SIG-M5 treated with dmso at 0.1 percent for 504 hours (cell line): ENCODE measurements around the gene CEP290.

Source experiments
- DNase-seq: peaks from one replicate; lab custom pipeline; 2025; ENCODE audit not compliant: unreplicated experiment; lab: John Stamatoyannopoulos, UW

The CEP290 gene, protein sequence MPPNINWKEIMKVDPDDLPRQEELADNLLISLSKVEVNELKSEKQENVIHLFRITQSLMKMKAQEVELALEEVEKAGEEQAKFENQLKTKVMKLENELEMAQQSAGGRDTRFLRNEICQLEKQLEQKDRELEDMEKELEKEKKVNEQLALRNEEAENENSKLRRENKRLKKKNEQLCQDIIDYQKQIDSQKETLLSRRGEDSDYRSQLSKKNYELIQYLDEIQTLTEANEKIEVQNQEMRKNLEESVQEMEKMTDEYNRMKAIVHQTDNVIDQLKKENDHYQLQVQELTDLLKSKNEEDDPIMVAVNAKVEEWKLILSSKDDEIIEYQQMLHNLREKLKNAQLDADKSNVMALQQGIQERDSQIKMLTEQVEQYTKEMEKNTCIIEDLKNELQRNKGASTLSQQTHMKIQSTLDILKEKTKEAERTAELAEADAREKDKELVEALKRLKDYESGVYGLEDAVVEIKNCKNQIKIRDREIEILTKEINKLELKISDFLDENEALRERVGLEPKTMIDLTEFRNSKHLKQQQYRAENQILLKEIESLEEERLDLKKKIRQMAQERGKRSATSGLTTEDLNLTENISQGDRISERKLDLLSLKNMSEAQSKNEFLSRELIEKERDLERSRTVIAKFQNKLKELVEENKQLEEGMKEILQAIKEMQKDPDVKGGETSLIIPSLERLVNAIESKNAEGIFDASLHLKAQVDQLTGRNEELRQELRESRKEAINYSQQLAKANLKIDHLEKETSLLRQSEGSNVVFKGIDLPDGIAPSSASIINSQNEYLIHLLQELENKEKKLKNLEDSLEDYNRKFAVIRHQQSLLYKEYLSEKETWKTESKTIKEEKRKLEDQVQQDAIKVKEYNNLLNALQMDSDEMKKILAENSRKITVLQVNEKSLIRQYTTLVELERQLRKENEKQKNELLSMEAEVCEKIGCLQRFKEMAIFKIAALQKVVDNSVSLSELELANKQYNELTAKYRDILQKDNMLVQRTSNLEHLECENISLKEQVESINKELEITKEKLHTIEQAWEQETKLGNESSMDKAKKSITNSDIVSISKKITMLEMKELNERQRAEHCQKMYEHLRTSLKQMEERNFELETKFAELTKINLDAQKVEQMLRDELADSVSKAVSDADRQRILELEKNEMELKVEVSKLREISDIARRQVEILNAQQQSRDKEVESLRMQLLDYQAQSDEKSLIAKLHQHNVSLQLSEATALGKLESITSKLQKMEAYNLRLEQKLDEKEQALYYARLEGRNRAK (N-terminal part only)

DNA sequence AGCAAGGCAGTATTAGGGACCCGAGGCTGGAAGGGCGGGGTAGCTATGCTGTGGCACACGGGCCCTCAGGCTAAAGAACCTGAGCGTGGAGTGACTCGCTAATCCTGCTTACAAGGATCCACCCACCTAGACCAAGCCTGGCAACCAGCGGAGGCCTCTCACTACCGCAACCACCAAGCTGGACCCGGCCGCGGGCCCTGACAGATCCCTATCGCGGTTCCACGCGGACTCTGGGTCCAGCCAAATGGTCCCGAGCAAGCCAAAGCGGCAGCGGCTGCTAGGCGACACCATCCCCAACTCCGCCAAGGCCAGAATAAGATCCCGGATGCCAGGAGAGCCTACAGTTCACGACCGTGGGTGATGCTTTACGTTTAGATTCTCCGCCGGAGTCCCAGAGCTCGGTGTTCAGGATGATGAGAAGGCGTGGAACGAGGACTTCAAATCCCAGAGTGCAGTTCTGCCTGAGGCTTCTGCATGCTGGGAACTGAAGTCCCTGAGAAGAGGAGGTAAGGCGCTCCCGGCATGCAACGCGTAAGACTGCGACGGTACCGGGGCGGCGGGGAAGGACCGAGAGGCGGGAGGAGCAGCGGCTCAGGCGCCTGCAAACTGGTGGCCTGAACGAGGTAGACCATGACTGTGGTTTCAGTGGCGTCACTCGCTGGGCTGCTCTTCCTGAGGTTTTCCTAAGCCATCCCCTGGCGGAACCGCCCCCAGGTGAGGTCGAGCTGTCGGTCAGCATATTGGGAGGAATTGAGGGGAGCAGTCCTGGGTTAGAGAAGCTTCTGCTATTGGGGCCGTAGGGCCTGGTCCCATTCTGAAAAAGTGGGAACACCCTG lies at the start of gene CEP290, which contains the start of gene TMTC3:
CEP290 (minus strand) TSS at position 315 of the 836 bp plus-strand sequence. CDS start 781 bp downstream, outside the sequence.
TMTC3 (plus strand) TSS at position 534 of the 836 bp plus-strand sequence. CDS start 6,009 bp downstream, outside the sequence.
- peak; percentile 100 for DNase-seq

GRCh38 chr12:88188180-88188579 lies 46.3 kb upstream of the CEP290 start:
- DNase-seq, result no peak

DNA sequence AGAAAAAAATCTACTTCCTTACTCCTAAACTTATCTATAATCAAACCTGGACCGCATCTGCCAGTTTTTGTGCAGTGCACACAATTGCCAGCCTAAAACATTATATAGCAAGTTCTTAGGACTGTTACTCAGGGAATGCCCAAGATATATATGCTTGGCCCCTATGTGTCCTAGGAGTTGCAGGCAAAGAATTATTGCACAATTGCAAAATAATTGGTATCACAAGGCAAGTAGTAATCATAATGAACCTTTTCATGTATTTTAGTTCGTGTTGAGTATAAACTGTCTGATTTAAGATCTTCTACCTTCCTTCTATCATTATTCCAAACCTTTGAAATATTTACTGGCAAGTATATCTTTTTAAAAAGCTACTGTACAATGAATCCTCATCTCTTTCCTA lies 45.7 kb upstream of the CEP290 start:
- DNase-seq, result no peak

DNA sequence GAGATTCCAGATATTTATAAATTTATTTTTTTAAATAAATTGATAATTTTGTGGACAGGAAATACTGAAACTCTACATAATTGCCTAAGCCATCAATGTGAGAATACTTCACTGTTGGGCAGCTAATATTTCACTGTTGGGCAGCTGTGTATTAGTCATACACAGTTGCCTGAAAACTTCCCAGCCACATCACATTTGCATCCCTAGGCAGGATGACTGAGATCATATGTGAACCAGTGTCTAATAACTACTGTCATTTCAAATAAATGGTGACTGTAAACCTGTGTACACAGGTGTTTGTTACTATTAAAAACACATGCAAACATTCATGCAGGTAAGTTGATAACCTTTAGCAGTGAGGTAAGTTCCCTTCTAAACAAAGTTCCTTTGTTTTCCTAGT lies 44.1 kb upstream of the CEP290 start:
- DNase-seq, result no peak

DNA sequence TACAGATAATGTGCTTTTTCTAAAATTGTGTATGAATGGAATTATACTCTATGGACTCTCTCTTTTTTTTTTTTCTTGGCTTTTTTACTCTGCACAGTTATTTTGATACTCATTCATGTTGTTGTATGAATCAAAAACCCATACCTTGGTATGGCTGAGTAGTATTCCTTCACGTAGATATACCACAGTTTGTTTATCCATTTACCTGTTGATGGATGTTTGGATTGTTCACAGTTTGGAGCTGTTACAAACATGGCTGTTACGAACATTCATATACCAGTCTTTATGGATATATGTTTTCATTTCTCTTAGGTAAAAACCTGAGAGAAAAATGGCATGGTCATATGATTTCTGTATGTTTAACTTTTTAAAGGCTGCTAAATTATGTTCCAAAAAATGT lies 43.4 kb upstream of the CEP290 start:
- no peak for DNase-seq

DNA sequence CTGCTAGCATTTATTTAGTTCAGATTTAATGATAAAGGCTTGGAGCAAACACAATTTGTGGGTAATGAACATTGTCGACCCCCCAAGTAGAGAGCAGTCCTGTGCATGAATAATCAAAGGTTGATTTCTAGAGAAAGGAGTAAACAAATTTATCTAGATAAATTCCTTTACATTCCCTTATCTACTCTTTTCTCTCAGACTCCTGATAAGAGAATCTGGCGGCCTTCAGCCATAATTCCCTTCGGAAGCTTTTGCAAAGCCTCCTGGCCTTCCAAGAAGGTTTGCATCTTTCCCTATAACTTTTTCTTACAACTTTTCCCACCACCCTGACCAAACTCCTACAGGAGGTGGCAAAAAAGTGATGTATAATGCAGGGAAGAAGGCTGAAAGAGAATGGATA lies 42.3 kb upstream of the CEP290 start:
- DNase-seq, result no peak

DNA sequence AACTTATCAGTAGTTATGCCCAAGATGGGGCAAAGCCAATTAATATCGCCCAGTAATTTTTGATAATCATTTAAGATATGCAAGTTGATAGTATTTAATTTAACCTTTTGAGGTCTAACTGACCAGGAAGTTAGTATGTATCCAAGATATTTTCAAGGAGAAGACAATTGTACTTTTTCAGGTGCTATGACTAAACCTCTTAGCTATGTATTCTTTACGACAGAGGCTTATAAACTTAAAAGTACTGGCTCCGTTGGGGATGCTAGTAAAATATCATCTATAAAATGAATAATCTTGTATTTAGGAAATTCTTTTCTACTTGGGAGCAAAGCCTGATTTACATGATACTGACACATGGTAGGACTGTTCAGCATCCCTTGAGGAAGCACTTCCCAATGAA lies 40.5 kb upstream of the CEP290 start:
- no peak for DNase-seq

DNA sequence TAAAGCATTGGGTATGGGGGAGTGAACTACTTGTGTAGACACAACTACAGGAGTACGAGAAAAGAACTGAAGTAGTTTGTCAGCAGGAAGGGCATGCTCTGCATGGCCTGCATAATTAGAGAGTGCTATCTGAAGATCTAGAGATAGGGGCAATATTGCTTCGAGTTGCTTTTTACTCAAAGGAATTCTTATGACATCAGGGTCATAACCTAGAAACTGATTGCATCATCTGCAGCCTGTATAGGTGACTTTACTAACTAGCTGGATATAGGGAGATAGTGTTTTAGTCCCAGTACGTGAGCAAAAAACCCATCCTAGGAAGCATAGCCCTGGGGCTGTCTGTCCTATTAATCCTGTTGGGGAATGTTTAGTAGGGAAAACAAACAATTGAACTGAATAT lies 40.0 kb upstream of the CEP290 start:
- DNase-seq, result no peak

DNA sequence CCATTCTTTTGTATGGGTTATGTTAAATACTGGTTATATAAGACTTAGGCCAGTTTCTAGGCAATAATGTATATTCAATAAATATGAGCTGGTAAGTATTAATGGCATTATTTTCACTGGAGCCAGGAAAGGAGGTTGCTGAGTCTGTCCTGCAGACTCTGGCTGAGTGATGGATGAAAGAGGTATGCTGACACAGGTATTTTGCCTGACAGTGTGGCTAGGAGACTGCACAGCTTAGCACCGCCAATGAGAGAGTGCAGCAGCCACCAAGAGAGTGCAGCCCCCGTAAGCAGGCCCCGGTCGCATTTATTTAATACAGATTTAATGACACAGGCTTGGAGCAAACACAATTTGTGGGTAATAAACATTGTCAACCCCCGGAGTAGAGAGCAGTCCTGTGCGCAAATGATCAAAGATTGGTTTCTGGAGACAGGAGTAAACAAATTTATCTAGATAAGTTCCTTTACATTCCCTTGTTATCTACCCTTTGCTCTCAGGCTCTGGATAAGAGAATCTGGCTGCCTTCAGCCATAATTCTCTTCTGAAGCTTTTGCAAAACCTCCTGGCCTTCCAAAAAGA lies 37.6 kb upstream of the CEP290 start:
- DNase-seq, result no peak

- DNase-seq, result no peak
Measured at GRCh38 chr12:88175544-88175943, 33.7 kb upstream of the CEP290 start.

- DNase-seq, result no peak
Measured at GRCh38 chr12:88172844-88173407, 31.0 kb upstream of the CEP290 start.

- DNase-seq, result no peak
Measured at GRCh38 chr12:88167384-88167783, 25.5 kb upstream of the CEP290 start.

GRCh38 chr12:88166179-88166578 lies 24.3 kb upstream of the CEP290 start:
- DNase-seq, result no peak

GRCh38 chr12:88163371-88163770 lies 21.5 kb upstream of the CEP290 start:
- DNase-seq, result no peak

DNA sequence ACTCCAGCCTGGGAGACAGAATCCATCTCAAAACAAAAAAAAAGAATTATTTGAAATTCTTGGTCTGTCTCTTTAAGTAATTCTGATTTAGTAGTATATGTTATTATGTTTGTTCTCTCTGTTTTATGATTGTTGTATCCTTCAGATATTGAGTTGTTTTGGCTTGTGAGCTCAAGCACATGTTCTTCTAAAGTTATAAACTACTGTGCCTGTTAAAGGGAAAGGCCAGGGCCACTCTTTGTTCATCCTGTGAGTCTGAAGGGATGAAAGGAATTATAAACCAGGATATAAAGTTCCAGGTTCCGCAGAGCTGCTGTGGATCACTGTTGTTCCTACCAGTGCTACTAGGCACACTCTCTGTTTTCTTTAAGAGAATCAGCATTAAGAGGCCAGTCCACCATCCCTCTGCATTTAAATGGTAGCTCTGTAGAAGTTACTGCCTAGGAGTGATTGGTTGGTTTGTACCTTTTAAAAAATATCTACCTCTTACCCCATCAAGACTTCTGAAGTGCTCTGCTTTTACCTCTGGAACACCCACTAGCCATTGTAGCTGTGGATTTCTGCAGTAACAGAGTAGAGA lies 14.3 kb upstream of the CEP290 start:
- DNase-seq, result no peak

DNA sequence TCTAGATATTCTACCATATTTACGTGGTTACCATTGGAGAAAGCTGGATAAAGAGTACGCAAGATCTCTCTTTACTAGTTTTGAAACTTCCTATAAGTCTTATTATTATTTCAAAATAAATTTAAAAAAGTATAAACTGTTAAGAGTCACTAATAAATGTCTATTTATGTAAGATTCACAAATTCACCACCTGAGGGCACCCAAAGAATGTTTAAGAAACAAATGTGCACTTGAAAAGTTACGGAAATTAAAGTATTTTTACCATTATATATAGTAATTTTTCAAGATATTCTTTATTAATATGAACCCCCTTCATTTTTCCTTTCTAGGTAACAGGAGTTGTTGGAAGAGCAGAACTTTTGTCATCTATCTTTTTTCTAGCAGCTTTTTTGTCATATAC lies 12.1 kb upstream of the CEP290 start:
- peak; percentile 14 for DNase-seq

DNA sequence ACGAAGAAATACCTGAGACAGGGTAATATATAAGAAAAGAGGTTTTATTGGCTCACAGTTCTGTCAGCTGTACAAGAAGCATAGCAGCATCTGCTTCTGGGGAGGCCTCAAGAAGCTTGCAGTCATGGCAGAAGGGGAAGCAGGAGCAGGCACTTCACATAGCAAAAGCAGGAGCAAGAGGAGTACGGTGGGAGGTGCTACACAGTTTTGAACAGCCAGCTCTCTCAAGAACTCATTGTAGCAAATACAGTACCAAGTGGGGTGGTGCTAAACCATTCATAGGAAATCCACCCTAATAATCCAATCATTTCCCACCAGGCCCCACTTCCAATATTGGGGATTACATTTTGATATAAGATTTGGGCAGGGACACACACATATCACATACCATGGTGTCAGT lies 8.2 kb upstream of the CEP290 start:
- DNase-seq, result no peak

GRCh38 chr12:88145567-88146505 lies 3.9 kb upstream of the CEP290 start:
- no peak for DNase-seq
